HG03439 (cell line): ENCODE results near the gene CCL18.
"Not testable (repeated sequence)": the region's sequence is repeated elsewhere in the genome, so short reads cannot be mapped to it uniquely, and the experiment has no call there.

Source experiments
- ATAC-seq: cut with Tn5 transposase; IDR thresholded peaks from one replicate; pipeline ENCODE4 v1.9.1; 2021; ENCODE audit warnings: mild to moderate bottlenecking, moderate library complexity; ENCODE audit not compliant: unreplicated experiment

The CCL18 gene

GRCh38 chr17:36070427-36070826 is 6.4 kb downstream of the CCL18 start:
- ATAC-seq: no peak

GRCh38 chr17:36071751-36072150 is 7.7 kb downstream of the CCL18 start:
- ATAC-seq: no peak

GRCh38 chr17:36072431-36073121 is 8.5 kb downstream of the CCL18 start:
- peak; percentile 72 for ATAC-seq

- ATAC-seq: no peak
These were observed 10.3 kb downstream of the CCL18 start for GRCh38 chr17:36074365-36074764.

- peak; percentile 32 for ATAC-seq
These were observed 17.8 kb downstream of the CCL18 start for GRCh38 chr17:36081681-36082471.

- ATAC-seq: peak; percentile 46
These were observed 18.5 kb downstream of the CCL18 start for GRCh38 chr17:36082482-36083120.

- ATAC-seq: not testable (repeated sequence)
These were observed 19.6 kb downstream of the CCL18 start for GRCh38 chr17:36083691-36084090.

- ATAC-seq: no peak
These were observed 21.7 kb downstream of the CCL18 start for GRCh38 chr17:36085765-36086164.

GRCh38 chr17:36086791-36087190 is 22.7 kb downstream of the CCL18 start:
- ATAC-seq: no peak

- ATAC-seq: not testable (repeated sequence)
These were observed 23.4 kb downstream of the CCL18 start for GRCh38 chr17:36087471-36087870.

- ATAC-seq: not testable (repeated sequence)
These were observed 24.0 kb downstream of the CCL18 start for GRCh38 chr17:36087897-36088572.

- no peak for ATAC-seq
These were observed 24.7 kb downstream of the CCL18 start for GRCh38 chr17:36088670-36089338.

- ATAC-seq: no peak
These were observed 25.3 kb downstream of the CCL18 start for GRCh38 chr17:36089339-36089865.

- ATAC-seq: peak; percentile 59
These were observed 26.1 kb downstream of the CCL18 start, which contains the start of gene CCL3 for GRCh38 chr17:36089888-36090836. Gene CCL3 (minus strand): TSS chr17:36090143. CDS start chr17:36090058, 85 bp downstream.

- peak; percentile 22 for ATAC-seq
These were observed 28.2 kb downstream of the CCL18 start for GRCh38 chr17:36092230-36092629.

- ATAC-seq: not testable (repeated sequence)
These were observed 28.6 kb downstream of the CCL18 start for GRCh38 chr17:36092715-36093114.

- no peak for ATAC-seq
These were observed 30.2 kb downstream of the CCL18 start for GRCh38 chr17:36094232-36094631.

- ATAC-seq: no peak
These were observed 30.7 kb downstream of the CCL18 start for GRCh38 chr17:36094746-36095145.

- no peak for ATAC-seq
These were observed 31.9 kb downstream of the CCL18 start for GRCh38 chr17:36095992-36096391.
